ENCODE measurements around the gene MAB21L4.
A peak's percentile ranks its signal among the peaks of the same experiment; 100 is the strongest.

The MAB21L4 gene

DNA sequence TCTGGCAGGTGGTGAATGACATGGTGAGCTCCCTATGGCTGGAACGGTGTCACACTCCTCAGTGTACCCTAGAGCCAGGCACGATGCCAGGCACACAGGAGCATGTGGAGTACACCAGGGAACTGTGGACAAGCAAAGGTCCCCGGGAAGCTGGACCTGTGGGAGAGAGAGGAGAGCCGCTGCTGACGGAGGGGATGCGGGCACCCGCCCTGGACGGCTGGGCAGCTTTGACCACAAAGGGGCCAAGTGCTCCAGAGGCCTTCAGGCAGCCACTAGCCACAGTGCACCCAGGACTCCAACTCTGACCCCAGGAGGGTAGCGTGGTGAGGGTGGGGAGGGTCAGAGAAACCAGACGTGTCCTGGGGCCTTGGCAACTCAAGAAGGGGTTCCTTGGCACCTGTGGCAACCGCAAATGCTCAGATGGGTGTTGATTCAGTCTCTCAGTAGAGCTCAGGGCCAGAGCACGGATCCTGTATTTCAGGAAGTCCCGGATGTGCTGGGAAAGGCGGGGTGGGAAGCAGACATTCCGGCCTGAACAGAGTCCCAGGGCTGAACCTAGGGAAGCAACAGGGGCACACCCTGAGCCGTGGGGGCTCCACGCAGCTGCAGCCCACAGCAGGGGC lies 2.3 kb upstream of the MAB21L4 start:
- Histone ChIP-seq H3K4me3 (ENCODE audit: low read depth, low read length) (no peak overlapping the region), H3K36me3 (ENCODE audit: control insufficient read depth, insufficient read depth, low read length) (no peaks in the 10 kb centered on the region), H3K4me1 (ENCODE audit: control insufficient read depth, insufficient read depth, low read length) (peaks cover 18% of the 10 kb centered on the region), H3K9me3 (ENCODE audit: control insufficient read depth, insufficient read depth, low read depth, low read length) (0 out of 2 replicates have a peak, but pooled peaks cover 5% of the 10 kb centered on the region), H3K9ac (ENCODE audit: low read length) (no peak overlapping the region), H3K27ac (ENCODE audit: low read depth, low read length) (no peak overlapping the region), H3K27me3 (ENCODE audit: control insufficient read depth, insufficient read depth, low read length) (no peaks in the 10 kb centered on the region)

DNA sequence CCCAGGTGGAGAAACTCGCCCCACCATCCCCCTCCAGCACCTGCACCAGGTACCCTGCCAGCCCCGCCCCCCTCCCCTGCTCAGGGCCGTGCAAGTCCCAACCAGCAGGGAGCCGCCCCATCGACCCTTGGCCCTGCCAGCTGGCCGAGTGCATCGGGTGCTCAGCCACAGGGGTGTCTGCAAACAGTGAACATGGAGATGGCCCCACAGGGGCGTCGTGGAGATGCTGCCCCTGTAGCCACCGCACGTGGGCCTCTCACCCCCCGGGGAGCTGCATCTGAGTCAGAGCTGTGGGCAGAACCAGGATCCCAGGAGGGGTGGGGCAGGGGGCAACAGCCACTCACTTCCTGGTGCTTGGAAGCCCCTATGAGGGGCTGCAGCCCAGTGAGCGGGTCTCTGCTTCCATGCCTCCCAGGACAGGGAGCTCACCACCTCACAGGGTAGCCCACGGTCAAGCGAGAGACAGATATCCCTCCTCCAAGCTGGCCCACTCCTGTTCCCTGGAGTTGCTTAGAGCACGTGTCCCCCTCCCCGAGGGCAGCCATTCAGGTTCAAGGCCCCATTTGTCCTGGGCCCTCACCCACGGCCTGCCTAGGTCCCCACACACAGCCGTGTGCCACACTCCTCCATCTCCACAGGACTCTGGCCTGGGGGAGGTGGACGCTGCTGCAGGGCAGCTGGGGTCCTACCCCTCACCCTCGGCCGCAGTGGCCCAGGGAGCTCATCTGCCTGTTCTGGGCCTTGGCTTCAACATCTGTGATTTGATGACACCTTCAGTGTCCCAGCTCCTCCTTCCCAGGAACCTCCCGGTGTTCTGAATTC lies 1.1 kb upstream of the MAB21L4 start:
- H3K4me3 ChIP-seq (ENCODE audit: low read depth, low read length) = no peak overlapping the region
- H3K36me3 ChIP-seq (ENCODE audit: control insufficient read depth, insufficient read depth, low read length) = no peaks in the 10 kb centered on the region
- no peak overlapping the region for H3K27ac ChIP-seq (ENCODE audit: low read depth, low read length)
- H3K9me3 ChIP-seq (ENCODE audit: control insufficient read depth, insufficient read depth, low read depth, low read length) = 0 out of 2 replicates have a peak, but pooled peaks cover 5% of the 10 kb centered on the region
- H3K4me1 ChIP-seq (ENCODE audit: control insufficient read depth, insufficient read depth, low read length) = peaks cover 19% of the 10 kb centered on the region
- no peak overlapping the region for H3K9ac ChIP-seq (ENCODE audit: low read length)
- H3K27me3 ChIP-seq (ENCODE audit: control insufficient read depth, insufficient read depth, low read length) = no peaks in the 10 kb centered on the region

GRCh38 chr2:240896394-240896793 lies 438 bp upstream of the MAB21L4 start:
- Histone ChIP-seq H3K9ac (ENCODE audit: low read length) (no peak overlapping the region), H3K27ac (ENCODE audit: low read depth, low read length) (no peak overlapping the region), H3K4me3 (ENCODE audit: low read depth, low read length) (no peak overlapping the region), H3K27me3 (ENCODE audit: control insufficient read depth, insufficient read depth, low read length) (no peaks in the 10 kb centered on the region; the same call in 1 of the 2 replicates), H3K36me3 (ENCODE audit: control insufficient read depth, insufficient read depth, low read length) (no peaks in the 10 kb centered on the region), H3K4me1 (ENCODE audit: control insufficient read depth, insufficient read depth, low read length) (peaks cover 19% of the 10 kb centered on the region), H3K9me3 (ENCODE audit: control insufficient read depth, insufficient read depth, low read depth, low read length) (0 out of 2 replicates have a peak, but pooled peaks cover 5% of the 10 kb centered on the region)

GRCh38 chr2:240894836-240895558 lies 959 bp downstream of the MAB21L4 start:
- H3K4me3 ChIP-seq (ENCODE audit: low read depth, low read length) = no peak overlapping the region
- H3K4me1 ChIP-seq (ENCODE audit: control insufficient read depth, insufficient read depth, low read length) = peaks cover 19% of the 10 kb centered on the region
- no peaks in the 10 kb centered on the region; the same call in 1 of the 2 replicates for H3K27me3 ChIP-seq (ENCODE audit: control insufficient read depth, insufficient read depth, low read length)
- H3K9me3 ChIP-seq (ENCODE audit: control insufficient read depth, insufficient read depth, low read depth, low read length) = no peaks in the 10 kb centered on the region
- H3K27ac ChIP-seq (ENCODE audit: low read depth, low read length) = no peak overlapping the region
- no peak overlapping the region for H3K9ac ChIP-seq (ENCODE audit: low read length)
- H3K36me3 ChIP-seq (ENCODE audit: control insufficient read depth, insufficient read depth, low read length) = no peaks in the 10 kb centered on the region

DNA sequence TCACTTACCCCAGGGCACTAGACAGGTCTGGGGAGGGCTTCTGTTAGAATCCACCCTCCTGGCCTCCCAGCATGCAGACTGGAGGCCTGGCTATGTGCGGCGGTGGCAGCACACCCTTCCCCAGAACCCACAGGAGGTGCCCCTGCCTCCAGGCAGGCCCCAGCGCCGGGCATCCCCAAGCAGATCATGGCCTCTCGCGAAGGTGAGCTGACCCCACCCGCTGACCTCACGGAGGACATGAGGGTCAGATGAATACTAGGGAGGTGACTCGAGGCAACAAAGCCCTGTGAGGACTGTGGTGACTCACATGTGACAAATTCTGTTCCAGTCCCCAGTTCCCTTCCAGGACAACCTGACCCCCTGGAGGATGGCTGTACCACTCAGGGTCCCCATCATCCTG lies 1.9 kb downstream of the MAB21L4 start:
- H3K4me1 ChIP-seq (ENCODE audit: control insufficient read depth, insufficient read depth, low read length) = peaks cover 19% of the 10 kb centered on the region
- no peaks in the 10 kb centered on the region; the same call in 1 of the 2 replicates for H3K27me3 ChIP-seq (ENCODE audit: control insufficient read depth, insufficient read depth, low read length)
- H3K27ac ChIP-seq (ENCODE audit: low read depth, low read length) = no peak overlapping the region
- H3K36me3 ChIP-seq (ENCODE audit: control insufficient read depth, insufficient read depth, low read length) = no peaks in the 10 kb centered on the region
- H3K9ac ChIP-seq (ENCODE audit: low read length) = no peak overlapping the region
- H3K9me3 ChIP-seq (ENCODE audit: control insufficient read depth, insufficient read depth, low read depth, low read length) = no peaks in the 10 kb centered on the region
- no peak overlapping the region for H3K4me3 ChIP-seq (ENCODE audit: low read depth, low read length)

DNA sequence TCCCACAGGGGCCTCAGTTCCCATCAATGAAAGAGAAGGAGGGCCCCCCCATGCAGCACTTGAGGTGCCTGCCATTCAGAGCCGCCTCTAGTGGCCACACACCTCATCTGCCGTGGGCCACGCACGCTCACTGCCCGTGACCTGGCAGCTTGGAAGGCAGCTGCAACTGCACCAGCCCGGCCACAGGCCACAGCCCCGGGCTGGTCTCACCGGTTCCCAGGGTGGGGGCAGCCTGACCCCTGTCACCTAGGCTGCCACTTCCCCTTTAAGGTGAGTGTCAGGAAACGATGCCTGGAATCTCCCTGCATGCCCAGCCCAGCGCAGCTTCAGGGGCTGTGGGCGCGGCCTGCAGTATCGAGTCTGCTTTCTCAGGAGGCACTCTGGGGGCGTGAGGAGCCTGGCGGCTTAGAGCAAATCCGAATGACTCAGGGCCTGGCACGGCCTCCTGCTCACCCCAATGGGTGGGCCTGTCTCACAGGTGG lies 2.6 kb downstream of the MAB21L4 start:
- Histone ChIP-seq H3K9ac (ENCODE audit: low read length) (no peak overlapping the region), H3K4me1 (ENCODE audit: control insufficient read depth, insufficient read depth, low read length) (peaks cover 19% of the 10 kb centered on the region), H3K36me3 (ENCODE audit: control insufficient read depth, insufficient read depth, low read length) (no peaks in the 10 kb centered on the region), H3K4me3 (ENCODE audit: low read depth, low read length) (peak overlapping the region; percentile 12; the same call in 1 of the 2 replicates), H3K27ac (ENCODE audit: low read depth, low read length) (no peak overlapping the region), H3K9me3 (ENCODE audit: control insufficient read depth, insufficient read depth, low read depth, low read length) (no peaks in the 10 kb centered on the region), H3K27me3 (ENCODE audit: control insufficient read depth, insufficient read depth, low read length) (no peaks in the 10 kb centered on the region; the same call in 1 of the 2 replicates)

DNA sequence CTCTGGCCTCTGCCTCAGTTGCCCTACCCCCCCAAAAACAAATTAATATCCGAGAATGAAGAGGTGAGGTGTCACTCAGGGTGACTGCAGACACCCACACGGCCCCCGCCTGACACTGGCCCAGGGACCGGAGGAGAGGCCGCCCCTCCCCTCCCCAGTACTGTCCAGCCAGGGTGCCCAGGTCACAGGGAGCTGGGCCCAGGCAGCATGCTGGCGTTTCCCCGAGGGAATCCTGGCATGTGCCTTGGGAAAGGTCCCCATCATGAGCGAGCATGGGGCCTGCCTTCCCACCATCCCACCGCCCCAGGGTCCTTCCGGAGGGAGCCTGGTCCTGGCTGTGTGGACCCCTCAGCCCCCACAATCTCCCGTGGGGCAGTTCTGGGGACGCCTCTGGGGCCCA lies 3.0 kb downstream of the MAB21L4 start:
- Histone ChIP-seq H3K36me3 (ENCODE audit: control insufficient read depth, insufficient read depth, low read length) (no peaks in the 10 kb centered on the region), H3K9me3 (ENCODE audit: control insufficient read depth, insufficient read depth, low read depth, low read length) (no peaks in the 10 kb centered on the region), H3K4me1 (ENCODE audit: control insufficient read depth, insufficient read depth, low read length) (peaks cover 19% of the 10 kb centered on the region), H3K9ac (ENCODE audit: low read length) (no peak overlapping the region), H3K27ac (ENCODE audit: low read depth, low read length) (no peak overlapping the region), H3K4me3 (ENCODE audit: low read depth, low read length) (no peak overlapping the region), H3K27me3 (ENCODE audit: control insufficient read depth, insufficient read depth, low read length) (no peaks in the 10 kb centered on the region; the same call in 1 of the 2 replicates)

- no peaks in the 10 kb centered on the region for H3K36me3 ChIP-seq (ENCODE audit: control insufficient read depth, insufficient read depth, low read length)
- H3K4me1 ChIP-seq (ENCODE audit: control insufficient read depth, insufficient read depth, low read length) = peaks cover 18% of the 10 kb centered on the region
- no peak overlapping the region for H3K9ac ChIP-seq (ENCODE audit: low read length)
- no peak overlapping the region for H3K27ac ChIP-seq (ENCODE audit: low read depth, low read length)
- no peak overlapping the region for H3K4me3 ChIP-seq (ENCODE audit: low read depth, low read length)
- no peaks in the 10 kb centered on the region for H3K9me3 ChIP-seq (ENCODE audit: control insufficient read depth, insufficient read depth, low read depth, low read length)
- H3K27me3 ChIP-seq (ENCODE audit: control insufficient read depth, insufficient read depth, low read length) = no peaks in the 10 kb centered on the region; the same call in 1 of the 2 replicates
Observed at GRCh38 chr2:240892356-240892755, 3.6 kb downstream of the MAB21L4 start.

DNA sequence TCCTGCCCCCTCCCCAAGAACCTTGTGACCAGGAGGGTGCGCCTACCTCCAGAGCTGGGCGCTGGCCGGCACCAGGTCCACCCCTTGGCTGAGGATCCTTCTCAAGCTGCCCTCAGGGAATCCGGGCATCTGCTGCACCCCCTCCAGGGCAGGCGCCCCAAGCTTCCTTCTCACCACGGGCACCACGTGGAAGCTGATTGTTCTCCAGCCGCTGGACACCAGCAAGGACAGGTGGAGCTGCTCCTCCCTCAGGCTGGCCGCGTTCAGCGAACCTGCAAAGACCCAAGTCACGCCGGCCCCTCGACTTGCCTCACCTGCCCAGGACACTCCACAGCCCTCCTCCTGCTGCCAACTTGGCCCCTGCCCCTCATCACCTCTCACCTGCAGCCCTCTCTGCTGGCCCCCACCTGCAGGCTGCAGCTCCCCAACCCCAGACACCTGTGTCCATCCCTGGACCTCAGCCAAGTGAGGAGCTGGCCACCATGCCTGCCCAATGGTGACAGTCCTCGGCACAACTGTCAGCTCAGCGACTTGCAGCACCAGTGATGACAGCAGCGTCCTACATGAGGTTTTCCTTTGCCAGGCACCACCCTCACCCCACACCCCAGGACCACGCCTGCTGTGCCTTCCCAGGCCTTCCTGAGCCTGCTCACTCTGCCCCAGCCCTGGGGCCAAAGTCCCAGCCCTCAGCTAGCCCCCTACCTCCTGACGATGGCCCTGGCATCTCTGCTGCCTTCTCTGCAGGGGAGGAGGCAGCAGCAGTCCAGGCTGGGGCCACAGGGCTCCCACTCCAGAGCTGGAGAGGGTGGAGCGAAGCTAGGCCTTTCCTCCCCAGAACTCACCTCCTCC lies 4.2 kb downstream of the MAB21L4 start:
- no peaks in the 10 kb centered on the region for H3K9me3 ChIP-seq (ENCODE audit: control insufficient read depth, insufficient read depth, low read depth, low read length)
- H3K4me1 ChIP-seq (ENCODE audit: control insufficient read depth, insufficient read depth, low read length) = peaks cover 12% of the 10 kb centered on the region
- no peak overlapping the region for H3K27ac ChIP-seq (ENCODE audit: low read depth, low read length)

GRCh38 chr2:240890691-240891090 lies 5.3 kb downstream of the MAB21L4 start:
- H3K27ac ChIP-seq (ENCODE audit: low read depth, low read length) = no peak overlapping the region
- H3K36me3 ChIP-seq (ENCODE audit: control insufficient read depth, insufficient read depth, low read length) = no peaks in the 10 kb centered on the region
- no peak overlapping the region for H3K9ac ChIP-seq (ENCODE audit: low read length)
- no peaks in the 10 kb centered on the region; the same call in 1 of the 2 replicates for H3K27me3 ChIP-seq (ENCODE audit: control insufficient read depth, insufficient read depth, low read length)
- no peak overlapping the region for H3K4me3 ChIP-seq (ENCODE audit: low read depth, low read length)
- H3K9me3 ChIP-seq (ENCODE audit: control insufficient read depth, insufficient read depth, low read depth, low read length) = no peaks in the 10 kb centered on the region
- H3K4me1 ChIP-seq (ENCODE audit: control insufficient read depth, insufficient read depth, low read length) = peaks cover 12% of the 10 kb centered on the region

More for the DNA sequence above, 4.2 kb downstream of the MAB21L4 start:
- Histone ChIP-seq H3K36me3 (ENCODE audit: control insufficient read depth, insufficient read depth, low read length) (no peaks in the 10 kb centered on the region), H3K4me3 (ENCODE audit: low read depth, low read length) (no peak overlapping the region), H3K27me3 (ENCODE audit: control insufficient read depth, insufficient read depth, low read length) (no peaks in the 10 kb centered on the region; the same call in 1 of the 2 replicates), H3K9ac (ENCODE audit: low read length) (no peak overlapping the region)

Data from HUES6 (cell line).